Chondrocyte (in vitro differentiated cells): ENCODE data around the gene AGA. TPM values are rescaled to one million over a fixed set of nuclear protein-coding genes. Genes with fewer than 3 reads are reported as not detected.

Experiments
- DNase-seq: peaks from one replicate; pipeline ENCODE4 v3.0.0; 2021; ENCODE audit warnings: mixed read lengths, low spot score
- H3K27ac Mint-ChIP-seq: one replicate; pipeline ENCODE4 v1.8.0; 2021; ENCODE audit warnings: mild to moderate bottlenecking, moderate library complexity, mixed read lengths; ENCODE audit not compliant: unreplicated experiment
- H3K27me3 Mint-ChIP-seq: 2 replicates; pipeline ENCODE4 v1.8.0; 2021; ENCODE audit warnings: low read depth, mixed read lengths
- H3K36me3 Mint-ChIP-seq: 2 replicates; pipeline ENCODE4 v1.8.0; 2021; ENCODE audit warnings: low read depth, mixed read lengths
- H3K4me1 Mint-ChIP-seq: 2 replicates; pipeline ENCODE4 v1.8.0; 2021; ENCODE audit warnings: low read depth, mild to moderate bottlenecking, mixed read lengths
- H3K4me3 Mint-ChIP-seq: one replicate; pipeline ENCODE4 v1.8.0; 2021; ENCODE audit warnings: mild to moderate bottlenecking, moderate library complexity, mixed read lengths; ENCODE audit not compliant: unreplicated experiment
- H3K9me3 Mint-ChIP-seq: 2 replicates; pipeline ENCODE4 v1.8.0; 2021; ENCODE audit warnings: low read depth, mixed read lengths
- CTCF ChIP-seq: fragments of 200-600 bp; sonication (generic); IDR thresholded peaks from 2 replicates; pipeline ENCODE4 v1.5.0; 2021; ENCODE audit warnings: antibody characterized with exemption, mild to moderate bottlenecking, moderate library complexity
- total RNA-seq: library from RNA; stranded (reverse); gene quantifications from 3 replicates; pipeline ENCODE4 v1.2.1, GENCODE V29; 2021

AGA gene
- total RNA-seq, 1 donor from 2014 or later: 26.2 TPM

GRCh38 chr4:177461606-177462005, 19.4 kb upstream of the AGA start:
- no peaks in the 10 kb centered on the region for H3K4me1 Mint-ChIP-seq
- H3K9me3 Mint-ChIP-seq: no peaks in the 10 kb centered on the region
- H3K4me3 Mint-ChIP-seq: no peak overlapping the region
- H3K27me3 Mint-ChIP-seq: no peaks in the 10 kb centered on the region
- H3K27ac Mint-ChIP-seq: no peak overlapping the region
- no peak for TF ChIP-seq CTCF
- H3K36me3 Mint-ChIP-seq: no peaks in the 10 kb centered on the region
- no peak for DNase-seq

- no peaks in the 10 kb centered on the region for H3K27me3 Mint-ChIP-seq
- H3K4me3 Mint-ChIP-seq: no peak overlapping the region
- no peak for TF ChIP-seq CTCF
- H3K9me3 Mint-ChIP-seq: no peaks in the 10 kb centered on the region
- H3K27ac Mint-ChIP-seq: no peak overlapping the region
- H3K4me1 Mint-ChIP-seq: no peaks in the 10 kb centered on the region
- no peak for DNase-seq
- H3K36me3 Mint-ChIP-seq: no peaks in the 10 kb centered on the region
Observed at GRCh38 chr4:177460460-177460859, 18.2 kb upstream of the AGA start.

GRCh38 chr4:177455561-177455970, 13.3 kb upstream of the AGA start:
- Mint-ChIP-seq H3K36me3 (no peaks in the 10 kb centered on the region), H3K27me3 (no peaks in the 10 kb centered on the region), H3K27ac (no peak overlapping the region), H3K4me3 (no peak overlapping the region), H3K9me3 (no peaks in the 10 kb centered on the region), H3K4me1 (no peaks in the 10 kb centered on the region)
- TF ChIP-seq CTCF: no peak
- no peak for DNase-seq

- H3K36me3 Mint-ChIP-seq: no peaks in the 10 kb centered on the region
- no peaks in the 10 kb centered on the region for H3K27me3 Mint-ChIP-seq
- no peak overlapping the region for H3K4me3 Mint-ChIP-seq
- peaks cover 10% of the 10 kb centered on the region for H3K4me1 Mint-ChIP-seq
- H3K27ac Mint-ChIP-seq: no peak overlapping the region
- TF ChIP-seq CTCF: no peak
- H3K9me3 Mint-ChIP-seq: no peaks in the 10 kb centered on the region
- no peak for DNase-seq
Observed at GRCh38 chr4:177453116-177453515, 10.9 kb upstream of the AGA start.

- Mint-ChIP-seq H3K4me1 (peaks cover 10% of the 10 kb centered on the region), H3K4me3 (no peak overlapping the region)
- no peak for DNase-seq
Observed at GRCh38 chr4:177451108-177451500, 8.9 kb upstream of the AGA start.

More at GRCh38 chr4:177451108-177451500, 8.9 kb upstream of the AGA start:
- Mint-ChIP-seq H3K27ac (no peak overlapping the region), H3K36me3 (no peaks in the 10 kb centered on the region), H3K9me3 (no peaks in the 10 kb centered on the region), H3K27me3 (no peaks in the 10 kb centered on the region)
- TF ChIP-seq CTCF: no peak
